ENCODE results near the gene BHMT. TPM values are rescaled to one million over a fixed set of nuclear protein-coding genes. Genes with fewer than 3 reads are reported as not detected.

BHMT gene
- total RNA-seq, 6 experiments from 2014 or later, result not detected

DNA sequence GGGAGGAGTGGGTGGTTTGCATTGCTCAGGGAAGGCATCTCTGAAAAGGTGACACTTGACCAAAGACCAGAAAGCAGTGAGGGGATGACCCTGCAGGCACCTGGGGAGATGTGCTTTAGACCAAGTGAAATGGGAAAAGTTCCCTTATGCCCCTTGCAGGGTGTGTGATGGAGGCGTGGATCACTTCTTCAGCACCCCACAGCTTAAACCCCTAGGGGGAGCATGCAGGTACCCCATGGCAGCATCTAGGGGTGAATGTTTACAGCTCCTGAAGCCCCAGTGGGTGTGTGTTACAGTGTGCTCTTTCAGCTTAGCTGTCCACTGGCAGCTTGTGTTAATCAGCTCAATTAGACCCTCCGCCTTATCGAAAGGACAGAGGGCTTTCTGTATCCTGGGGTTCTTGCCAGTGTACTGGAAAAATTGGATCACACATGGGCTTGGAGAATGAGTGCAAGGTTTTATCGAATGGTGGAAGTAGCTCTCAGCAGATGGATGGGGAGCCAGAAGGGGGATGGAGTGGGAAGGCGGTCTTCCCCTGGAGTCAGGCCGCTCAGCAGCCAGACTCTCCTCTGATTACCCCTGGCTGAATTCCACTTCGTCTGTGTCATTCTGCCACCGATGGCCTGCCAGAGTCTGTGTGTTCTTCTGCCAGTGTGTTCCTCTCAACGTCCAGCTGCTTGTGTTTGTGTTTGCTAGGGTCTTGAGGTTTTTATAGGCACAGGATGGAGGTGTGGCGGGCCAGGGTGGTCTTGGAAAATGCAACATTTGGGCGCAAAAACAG lies 35.8 kb upstream of the BHMT start:
- Mint-ChIP-seq H3K4me3 (no peak overlapping the region), H3K27ac (no peak overlapping the region), H3K9me3 (no peaks in the 10 kb centered on the region), H3K4me1 (ENCODE audit: low read depth) (peaks cover 14% of the 10 kb centered on the region; the same call in 1 of the 2 replicates), H3K27me3 (ENCODE audit: insufficient read depth) (peaks cover 13% of the 10 kb centered on the region), H3K36me3 (ENCODE audit: low read depth) (no peaks in the 10 kb centered on the region)
- TF ChIP-seq, protein P1, sequence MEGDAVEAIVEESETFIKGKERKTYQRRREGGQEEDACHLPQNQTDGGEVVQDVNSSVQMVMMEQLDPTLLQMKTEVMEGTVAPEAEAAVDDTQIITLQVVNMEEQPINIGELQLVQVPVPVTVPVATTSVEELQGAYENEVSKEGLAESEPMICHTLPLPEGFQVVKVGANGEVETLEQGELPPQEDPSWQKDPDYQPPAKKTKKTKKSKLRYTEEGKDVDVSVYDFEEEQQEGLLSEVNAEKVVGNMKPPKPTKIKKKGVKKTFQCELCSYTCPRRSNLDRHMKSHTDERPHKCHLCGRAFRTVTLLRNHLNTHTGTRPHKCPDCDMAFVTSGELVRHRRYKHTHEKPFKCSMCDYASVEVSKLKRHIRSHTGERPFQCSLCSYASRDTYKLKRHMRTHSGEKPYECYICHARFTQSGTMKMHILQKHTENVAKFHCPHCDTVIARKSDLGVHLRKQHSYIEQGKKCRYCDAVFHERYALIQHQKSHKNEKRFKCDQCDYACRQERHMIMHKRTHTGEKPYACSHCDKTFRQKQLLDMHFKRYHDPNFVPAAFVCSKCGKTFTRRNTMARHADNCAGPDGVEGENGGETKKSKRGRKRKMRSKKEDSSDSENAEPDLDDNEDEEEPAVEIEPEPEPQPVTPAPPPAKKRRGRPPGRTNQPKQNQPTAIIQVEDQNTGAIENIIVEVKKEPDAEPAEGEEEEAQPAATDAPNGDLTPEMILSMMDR (IDR thresholded peaks at IDR 0.05), result no peak
- DNase-seq, result no peak

DNA sequence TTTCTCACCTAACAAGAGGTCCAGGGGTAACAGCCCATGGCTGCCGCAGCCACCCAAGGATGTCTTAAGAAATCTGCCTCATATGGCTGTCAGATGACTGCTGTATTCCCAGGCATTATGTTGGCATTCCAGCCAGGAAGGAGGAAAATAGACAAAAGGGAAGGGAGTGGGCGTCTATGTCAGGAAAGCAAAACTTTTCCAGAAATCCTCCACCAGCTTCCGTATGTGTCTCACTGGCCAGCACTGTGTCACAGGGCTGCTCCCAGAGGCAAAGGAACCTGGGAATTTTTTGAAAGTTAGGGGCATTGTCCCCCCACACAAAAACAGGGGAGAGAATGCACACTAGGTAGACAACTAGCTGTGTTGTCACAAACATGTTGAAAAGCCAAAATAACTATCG lies 34.8 kb upstream of the BHMT start:
- no peak overlapping the region for H3K4me3 Mint-ChIP-seq
- H3K27ac Mint-ChIP-seq, result no peak overlapping the region
- no peak for DNase-seq
- H3K36me3 Mint-ChIP-seq (ENCODE audit: low read depth), result no peaks in the 10 kb centered on the region
- peaks cover 19% of the 10 kb centered on the region for H3K27me3 Mint-ChIP-seq (ENCODE audit: insufficient read depth)
- TF ChIP-seq, protein P1 (IDR thresholded peaks at IDR 0.05), result no peak
- no peaks in the 10 kb centered on the region for H3K9me3 Mint-ChIP-seq
- H3K4me1 Mint-ChIP-seq (ENCODE audit: low read depth), result peaks cover 14% of the 10 kb centered on the region; the same call in 1 of the 2 replicates

DNA sequence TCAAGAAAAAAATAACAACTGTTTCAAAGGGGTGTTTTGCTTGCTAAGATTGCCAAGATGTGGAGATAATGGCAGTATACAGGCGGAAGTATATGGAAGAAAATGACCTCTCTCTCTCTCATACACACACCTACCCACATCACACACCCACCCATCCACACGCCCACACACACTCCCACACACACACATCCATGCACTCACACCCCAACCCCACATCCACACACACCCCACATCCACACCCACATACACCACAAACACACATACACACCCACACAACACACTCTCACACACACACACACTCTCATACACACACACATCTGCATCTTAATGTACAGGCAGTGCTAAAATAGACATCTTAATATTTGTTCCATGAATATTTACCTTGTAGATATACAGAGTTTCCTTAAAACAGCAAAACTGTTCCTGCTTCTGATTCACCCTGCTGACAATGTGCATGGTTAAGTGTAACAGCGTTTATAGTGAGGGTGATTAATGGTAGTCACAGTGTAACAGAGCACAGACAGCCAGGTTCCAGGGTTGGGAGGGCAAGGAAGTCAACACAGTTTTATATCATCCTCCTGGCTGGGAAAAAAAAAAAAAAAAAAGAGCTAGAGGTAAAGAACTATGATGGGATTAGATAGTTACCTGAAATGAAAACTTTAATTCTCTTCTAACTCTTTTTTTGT lies 33.8 kb upstream of the BHMT start:
- Mint-ChIP-seq H3K4me1 (ENCODE audit: low read depth) (peaks cover 14% of the 10 kb centered on the region; the same call in 1 of the 2 replicates), H3K36me3 (ENCODE audit: low read depth) (no peaks in the 10 kb centered on the region), H3K4me3 (no peak overlapping the region), H3K27me3 (ENCODE audit: insufficient read depth) (peaks cover 19% of the 10 kb centered on the region), H3K9me3 (no peaks in the 10 kb centered on the region), H3K27ac (no peak overlapping the region)
- TF ChIP-seq, protein P1 (IDR thresholded peaks at IDR 0.05), result no peak
- no peak for DNase-seq

DNA sequence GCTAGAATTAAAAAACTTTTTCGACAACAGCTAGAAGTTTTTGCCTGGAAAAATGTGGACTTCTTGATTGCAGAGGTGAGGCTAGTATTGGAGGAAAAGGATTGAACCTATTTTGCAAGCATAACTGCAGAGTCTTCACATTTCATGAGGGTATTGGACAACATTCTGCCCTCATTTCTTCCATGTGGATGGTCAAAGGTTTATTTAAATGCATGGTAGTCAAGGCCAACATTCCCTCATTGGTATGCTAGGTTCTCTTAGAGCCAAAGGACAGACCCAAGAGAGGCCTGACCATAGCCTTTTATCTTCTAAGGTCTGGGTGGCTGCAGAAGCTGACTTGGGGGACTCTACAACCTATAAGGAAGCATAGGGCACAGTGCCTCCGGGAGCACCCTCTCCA lies 30.8 kb upstream of the BHMT start:
- H3K36me3 Mint-ChIP-seq (ENCODE audit: low read depth), result no peaks in the 10 kb centered on the region
- peaks cover 7% of the 10 kb centered on the region for H3K4me1 Mint-ChIP-seq (ENCODE audit: low read depth)
- no peak for DNase-seq
- H3K27me3 Mint-ChIP-seq (ENCODE audit: insufficient read depth), result peaks cover 20% of the 10 kb centered on the region
- no peak overlapping the region for H3K4me3 Mint-ChIP-seq
- TF ChIP-seq, protein P1 (IDR thresholded peaks at IDR 0.05), result no peak
- H3K9me3 Mint-ChIP-seq, result no peaks in the 10 kb centered on the region
- H3K27ac Mint-ChIP-seq, result no peak overlapping the region

DNA sequence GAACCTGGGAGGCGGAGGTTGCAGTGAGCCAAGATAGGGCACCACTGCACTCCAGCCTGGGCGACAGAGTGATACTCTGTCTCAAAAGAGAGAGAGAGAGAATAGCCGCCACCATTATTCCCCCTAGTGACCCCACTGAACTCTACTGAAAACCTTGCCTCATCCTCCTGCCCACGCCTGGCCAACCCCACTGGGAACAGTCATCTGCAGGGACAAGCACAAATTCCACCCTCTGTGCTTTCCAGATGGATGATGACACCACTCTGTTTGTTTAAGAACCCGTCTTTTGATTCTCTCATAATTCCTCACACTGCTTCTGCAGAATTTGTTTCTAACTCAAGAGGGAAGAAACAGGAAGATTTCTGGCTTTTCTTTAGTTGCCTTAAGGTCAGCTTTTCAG lies 29.8 kb upstream of the BHMT start:
- TF ChIP-seq, protein P1 (IDR thresholded peaks at IDR 0.05), result no peak
- DNase-seq, result no peak
- Mint-ChIP-seq H3K9me3 (no peaks in the 10 kb centered on the region), H3K27ac (no peak overlapping the region), H3K36me3 (ENCODE audit: low read depth) (no peaks in the 10 kb centered on the region), H3K27me3 (ENCODE audit: insufficient read depth) (peaks cover 19% of the 10 kb centered on the region), H3K4me1 (ENCODE audit: low read depth) (peaks cover 7% of the 10 kb centered on the region), H3K4me3 (no peak overlapping the region)

Data from HFFc6 (cell line).